Upper lobe of right lung (tissue), 1 donor: Measurements from ENCODE around the gene ARHGEF37. TPM values are rescaled to one million over a fixed set of nuclear protein-coding genes. Genes with fewer than 3 reads are reported as not detected.
"Not testable (repeated sequence)": the region's sequence is repeated elsewhere in the genome, so short reads cannot be mapped to it uniquely, and the experiment has no call there.

Experiments used
- ATAC-seq: fragments of 200-7000 bp; cut with Tn5 transposase; one replicate; pipeline ENCODE4 v1.9.1; 2020; ENCODE audit warnings: mild to moderate bottlenecking, moderate library complexity
- DNase-seq: peaks from one replicate; pipeline ENCODE4 v3.0.0-alpha.2; 2020
- H3K27ac ChIP-seq: fragments of 200-600 bp; one replicate; pipeline ENCODE4 v1.8.0; 2022
- H3K27me3 ChIP-seq: fragments of 200-600 bp; one replicate; pipeline ENCODE4 v1.8.0; 2022; ENCODE audit warnings: mild to moderate bottlenecking
- H3K36me3 ChIP-seq: fragments of 200-600 bp; one replicate; pipeline ENCODE4 v1.8.0; 2022
- H3K4me1 ChIP-seq: fragments of 200-600 bp; one replicate; pipeline ENCODE4 v1.8.0; 2022
- H3K4me3 ChIP-seq: fragments of 200-600 bp; one replicate; pipeline ENCODE4 v1.8.0; 2022; ENCODE audit warnings: mild to moderate bottlenecking
- H3K9me3 ChIP-seq: fragments of 200-600 bp; one replicate; pipeline ENCODE4 v1.8.0; 2022
- CTCF ChIP-seq: fragments of 200-600 bp; IDR thresholded peaks from one replicate; pipeline ENCODE4 v1.8.0; 2022; ENCODE audit warnings: antibody characterized with exemption
- intact Hi-C: fragments of 100-400 bp; cut with DNase I; formaldehyde crosslinking; loops from one replicate; pipeline ENCODE4 v1.11.0; 2022
- total RNA-seq: library from RNA; stranded (reverse); fragmentation: NEBNext Ultra II Directional; extraction: Animal tissue kit (Norgen Biotek cat#: 25700); gene quantifications from one replicate; pipeline ENCODE4 v1.2.1, GENCODE V29; 2021
- donor health status: DM: no; HTN: yes; CAD: no; lungs with severe emphysema.

Gene ARHGEF37
- total RNA-seq, 1 donor from 2014 or later: 13.3 TPM

- no peak for TF ChIP-seq CTCF
- H3K9me3 ChIP-seq: no peaks in the 10 kb centered on the region
- DNase-seq (no peak), ATAC-seq (no peak)
- intact Hi-C loops: no loop called here
- peak overlapping the region; percentile 11 for H3K27ac ChIP-seq
- H3K4me1 ChIP-seq: peaks cover 29% of the 10 kb centered on the region
- H3K36me3 ChIP-seq: no peaks in the 10 kb centered on the region
- no peaks in the 10 kb centered on the region for H3K27me3 ChIP-seq
- no peak overlapping the region for H3K4me3 ChIP-seq
Measured at GRCh38 chr5:149586708-149587318, 5.5 kb downstream of the ARHGEF37 start.

DNA sequence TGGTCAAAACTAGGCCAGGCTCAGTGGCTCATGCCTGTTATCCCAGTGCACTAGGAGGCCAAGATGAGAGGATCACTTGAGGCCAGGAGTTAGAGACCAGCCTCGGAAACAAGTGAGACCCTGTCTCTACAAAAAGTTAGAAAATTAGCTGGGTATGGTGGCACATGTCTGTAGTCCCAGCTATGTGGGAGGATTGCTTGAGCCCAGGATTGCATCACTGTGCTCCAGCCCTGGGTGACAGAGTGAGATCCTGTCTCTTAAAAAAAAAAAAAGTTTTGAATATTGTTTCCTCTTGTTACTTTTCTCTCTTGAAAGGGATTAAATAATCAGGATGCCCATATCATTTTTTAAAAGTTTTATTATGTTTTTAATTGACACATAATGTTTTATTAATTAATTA lies 7.6 kb downstream of the ARHGEF37 start:
- intact Hi-C loops: no loop called here
- TF ChIP-seq CTCF: no peak
- Histone ChIP-seq H3K27ac (no peak overlapping the region), H3K27me3 (no peaks in the 10 kb centered on the region), H3K36me3 (no peaks in the 10 kb centered on the region), H3K4me3 (no peak overlapping the region), H3K9me3 (no peaks in the 10 kb centered on the region), H3K4me1 (peaks cover 17% of the 10 kb centered on the region)
- DNase-seq (no peak), ATAC-seq (peak; percentile 65)

DNA sequence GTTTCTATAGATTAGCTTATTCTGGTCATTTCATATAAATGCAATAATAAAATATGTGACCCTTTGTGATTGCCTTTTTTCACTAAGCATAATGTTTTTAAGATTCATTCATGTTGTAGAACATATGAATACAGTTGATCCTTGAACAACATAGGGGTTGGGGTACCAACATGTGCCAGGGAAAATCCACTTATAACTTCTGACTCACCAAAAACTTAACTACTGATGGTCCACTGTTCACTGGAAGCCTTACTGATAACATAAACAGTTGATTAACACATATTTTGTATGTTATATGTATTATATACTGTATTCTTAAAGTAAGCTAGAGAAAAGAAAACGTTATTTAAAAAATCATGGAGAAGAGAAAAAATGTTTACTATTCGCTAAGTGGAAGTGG lies 12.1 kb downstream of the ARHGEF37 start:
- H3K36me3 ChIP-seq: no peaks in the 10 kb centered on the region

GRCh38 chr5:149594206-149594895 lies 13.1 kb downstream of the ARHGEF37 start:
- no peaks in the 10 kb centered on the region for H3K9me3 ChIP-seq
- no peak overlapping the region for H3K27ac ChIP-seq
- no peak overlapping the region for H3K4me3 ChIP-seq
- ATAC-seq (no peak), DNase-seq (no peak)
- H3K27me3 ChIP-seq: no peaks in the 10 kb centered on the region
- H3K36me3 ChIP-seq: peaks cover 6% of the 10 kb centered on the region
- intact Hi-C loops: no loop called here
- TF ChIP-seq CTCF: no peak
- peaks cover 9% of the 10 kb centered on the region for H3K4me1 ChIP-seq

More for the DNA sequence above, 12.1 kb downstream of the ARHGEF37 start:
- intact Hi-C loops: no loop called here
- H3K9me3 ChIP-seq: no peaks in the 10 kb centered on the region
- no peak for TF ChIP-seq CTCF
- no peak overlapping the region for H3K27ac ChIP-seq
- no peaks in the 10 kb centered on the region for H3K27me3 ChIP-seq
- DNase-seq (no peak), ATAC-seq (no peak)
- no peak overlapping the region for H3K4me3 ChIP-seq
- peaks cover 9% of the 10 kb centered on the region for H3K4me1 ChIP-seq

DNA sequence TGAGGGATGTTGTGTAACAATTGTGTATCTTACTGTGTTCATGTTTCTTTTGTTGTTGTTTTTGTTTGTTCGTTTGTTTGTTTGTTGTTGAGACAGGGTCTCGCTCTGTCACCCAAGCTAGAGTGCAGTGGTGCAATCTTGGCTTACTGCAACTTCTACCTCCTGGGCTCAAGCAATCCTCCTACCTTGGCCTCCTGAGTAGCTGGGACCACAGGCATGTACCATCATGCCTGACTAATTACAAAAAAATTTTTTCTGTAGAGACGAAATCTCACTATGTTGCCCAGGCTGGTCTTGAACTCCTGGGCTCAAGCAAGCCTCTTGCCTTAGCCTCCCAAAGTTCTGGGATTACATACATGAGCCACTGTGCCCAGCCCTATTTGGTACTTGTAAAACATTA lies 13.8 kb downstream of the ARHGEF37 start:
- H3K4me1 ChIP-seq, H3K4me3 ChIP-seq, DNase-seq, intact Hi-C loops, H3K27me3 ChIP-seq, H3K27ac ChIP-seq, H3K9me3 ChIP-seq, ATAC-seq: not testable (repeated sequence)
- peaks cover 10% of the 10 kb centered on the region for H3K36me3 ChIP-seq

GRCh38 chr5:149596712-149597111 lies 15.4 kb downstream of the ARHGEF37 start:
- no peak for DNase-seq
- no peak for TF ChIP-seq CTCF
- intact Hi-C loops: no loop called here

More at GRCh38 chr5:149596712-149597111, 15.4 kb downstream of the ARHGEF37 start:
- Histone ChIP-seq H3K4me3 (no peak overlapping the region), H3K27ac (peak overlapping the region; percentile 72), H3K36me3 (peaks cover 20% of the 10 kb centered on the region), H3K4me1 (peaks cover 9% of the 10 kb centered on the region), H3K27me3 (no peaks in the 10 kb centered on the region), H3K9me3 (no peaks in the 10 kb centered on the region)
- ATAC-seq: peak; percentile 55
